Thyroid gland (tissue), 4 donors: ENCODE results near the gene SNED1.
A peak's percentile ranks its signal among the peaks of the same experiment; 100 is the strongest.

Experiments used
- POLR2A ChIP-seq, 2 donors: fragments of 450-650 bp; IDR thresholded peaks; one replicate each; pipeline ENCODE4 v1.6.1; 2017; ENCODE audit warnings: antibody characterized with exemption in 2 of 2, mild to moderate bottlenecking in 2 of 2, moderate library complexity in 1 of 2
- TF ChIP-seq, protein P1 (sequence below), 6 experiments: fragments of 200-600 bp in 3 of 6; fragments of 450-650 bp in 3 of 6; sonication (generic) in 3 of 6; IDR thresholded peaks; one replicate each; pipeline ENCODE4 v1.5.1; 2016 to 2019; ENCODE audit warnings: antibody characterized with exemption in 6 of 6, mild to moderate bottlenecking in 2 of 6, inconsistent platforms in 1 of 6, moderate library complexity in 1 of 6

DNA sequence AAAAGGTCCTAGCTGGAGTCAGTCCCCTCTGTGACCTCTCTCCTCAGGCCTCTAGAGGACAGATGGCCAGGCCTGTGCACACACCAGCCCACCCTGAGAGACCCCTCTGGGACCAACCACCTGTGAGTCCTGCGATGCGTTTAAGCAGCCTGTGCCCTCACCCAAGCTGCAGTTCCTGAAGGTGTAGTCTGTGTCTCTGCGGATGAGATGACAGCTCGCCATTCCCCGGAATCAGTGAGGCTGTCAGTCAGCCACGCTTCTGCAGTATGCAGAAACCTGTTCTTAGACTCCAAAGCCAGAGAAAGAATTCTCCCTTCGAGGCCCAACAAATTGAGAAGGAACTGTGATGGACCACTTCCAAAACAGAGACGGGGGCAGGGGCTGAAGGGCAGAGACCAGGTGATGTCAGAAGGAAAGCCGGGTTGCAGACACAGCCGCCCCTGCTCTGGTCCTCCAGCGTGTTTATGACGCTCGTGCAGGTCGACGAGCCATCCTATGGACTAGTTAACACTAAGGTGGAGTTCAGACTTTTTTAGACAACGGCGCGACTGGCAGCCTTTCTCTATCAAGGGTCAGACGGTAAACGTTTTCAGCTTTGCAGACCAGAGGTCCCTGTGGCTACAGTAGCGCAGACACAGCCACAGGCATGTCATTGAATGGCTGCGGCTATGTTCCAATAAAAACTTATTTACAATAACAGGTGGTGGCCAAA is 93.5 kb downstream of the SNED1 start:
- TF ChIP-seq, protein P1, sequence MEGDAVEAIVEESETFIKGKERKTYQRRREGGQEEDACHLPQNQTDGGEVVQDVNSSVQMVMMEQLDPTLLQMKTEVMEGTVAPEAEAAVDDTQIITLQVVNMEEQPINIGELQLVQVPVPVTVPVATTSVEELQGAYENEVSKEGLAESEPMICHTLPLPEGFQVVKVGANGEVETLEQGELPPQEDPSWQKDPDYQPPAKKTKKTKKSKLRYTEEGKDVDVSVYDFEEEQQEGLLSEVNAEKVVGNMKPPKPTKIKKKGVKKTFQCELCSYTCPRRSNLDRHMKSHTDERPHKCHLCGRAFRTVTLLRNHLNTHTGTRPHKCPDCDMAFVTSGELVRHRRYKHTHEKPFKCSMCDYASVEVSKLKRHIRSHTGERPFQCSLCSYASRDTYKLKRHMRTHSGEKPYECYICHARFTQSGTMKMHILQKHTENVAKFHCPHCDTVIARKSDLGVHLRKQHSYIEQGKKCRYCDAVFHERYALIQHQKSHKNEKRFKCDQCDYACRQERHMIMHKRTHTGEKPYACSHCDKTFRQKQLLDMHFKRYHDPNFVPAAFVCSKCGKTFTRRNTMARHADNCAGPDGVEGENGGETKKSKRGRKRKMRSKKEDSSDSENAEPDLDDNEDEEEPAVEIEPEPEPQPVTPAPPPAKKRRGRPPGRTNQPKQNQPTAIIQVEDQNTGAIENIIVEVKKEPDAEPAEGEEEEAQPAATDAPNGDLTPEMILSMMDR (IDR thresholded peaks at IDR 0.05), result no peak
- peak in 1 of 2 donors; percentile 13 for TF ChIP-seq POLR2A (IDR thresholded peaks at IDR 0.05)
